Hematopoietic multipotent progenitor cell treated with erythropoietin and hydrocortisone succinate and interleukin-3 and kit ligand, for 4 days (in vitro differentiated cells): Measurements from ENCODE around the gene GNAQ.

Source experiments
- DNase-seq: peaks from one replicate; pipeline ENCODE4 v3.0.0-alpha.2; 2015

The GNAQ gene

GRCh38 chr9:77833561-77834429 lies 197.8 kb downstream of the GNAQ start:
- peak; percentile 34 for DNase-seq

GRCh38 chr9:77832639-77833038 lies 199.0 kb downstream of the GNAQ start:
- no peak for DNase-seq

GRCh38 chr9:77831781-77832180 lies 199.8 kb downstream of the GNAQ start:
- DNase-seq, result no peak

- DNase-seq, result no peak
Measured at GRCh38 chr9:77830618-77831285, 200.9 kb downstream of the GNAQ start.

GRCh38 chr9:77829420-77829819 lies 202.2 kb downstream of the GNAQ start:
- DNase-seq, result no peak

GRCh38 chr9:77827104-77827784 lies 204.4 kb downstream of the GNAQ start:
- DNase-seq, result peak; percentile 91

- no peak for DNase-seq
Measured at GRCh38 chr9:77826621-77827020, 205.0 kb downstream of the GNAQ start.

GRCh38 chr9:77826116-77826515 lies 205.5 kb downstream of the GNAQ start:
- no peak for DNase-seq

GRCh38 chr9:77825361-77825760 lies 206.2 kb downstream of the GNAQ start:
- no peak for DNase-seq

GRCh38 chr9:77820293-77820954 lies 211.2 kb downstream of the GNAQ start:
- DNase-seq, result peak; percentile 56

GRCh38 chr9:77819657-77820056 lies 212.0 kb downstream of the GNAQ start:
- peak; percentile 58 for DNase-seq

- DNase-seq, result no peak
Measured at GRCh38 chr9:77817590-77818311, 213.9 kb downstream of the GNAQ start.

- DNase-seq, result no peak
Measured at GRCh38 chr9:77816641-77817341, 214.8 kb downstream of the GNAQ start.

- no peak for DNase-seq
Measured at GRCh38 chr9:77815260-77815659, 216.4 kb downstream of the GNAQ start.

- DNase-seq, result no peak
Measured at GRCh38 chr9:77811832-77812231, 219.8 kb downstream of the GNAQ start.

GRCh38 chr9:77810637-77811119 lies 220.9 kb downstream of the GNAQ start:
- no peak for DNase-seq

- no peak for DNase-seq
Measured at GRCh38 chr9:77810047-77810446, 221.6 kb downstream of the GNAQ start.

GRCh38 chr9:77809552-77809951 lies 222.1 kb downstream of the GNAQ start:
- DNase-seq, result no peak

GRCh38 chr9:77808751-77809081 lies 222.9 kb downstream of the GNAQ start:
- DNase-seq, result peak; percentile 53

- peak; percentile 60 for DNase-seq
Measured at GRCh38 chr9:77807846-77808750, 223.5 kb downstream of the GNAQ start.

GRCh38 chr9:77807281-77807683 lies 224.3 kb downstream of the GNAQ start:
- DNase-seq, result peak; percentile 63
